Measurements from ENCODE around the gene LHPP.

The LHPP gene

DNA sequence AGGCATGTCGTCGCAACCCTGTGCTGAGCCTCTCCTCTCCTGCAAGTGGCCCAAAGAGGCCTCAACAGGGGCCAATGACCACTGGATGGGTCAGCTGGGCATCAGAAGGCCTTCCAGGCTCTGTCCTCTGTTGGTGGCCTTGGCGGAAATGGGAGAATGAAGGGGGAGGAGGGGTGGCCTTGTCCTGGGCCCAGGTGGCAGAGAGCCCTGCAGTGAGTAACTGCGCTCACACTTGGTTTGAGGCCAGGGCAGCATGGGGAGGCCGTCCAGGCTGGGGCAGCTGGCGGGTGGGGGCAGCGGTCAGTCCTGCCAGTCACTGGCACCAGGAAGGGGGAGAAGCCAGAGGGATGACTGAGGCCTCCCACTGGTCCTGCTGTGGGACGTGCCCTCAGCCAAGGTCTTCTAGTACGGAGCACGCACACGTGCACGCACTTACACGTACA is 59.8 kb downstream of the LHPP start:
- peak overlapping the region in 4 of 11 experiments; percentile 15 to 48 (median 42); a peak in 6 of 22 replicates for H3K4me2 ChIP-seq

DNA sequence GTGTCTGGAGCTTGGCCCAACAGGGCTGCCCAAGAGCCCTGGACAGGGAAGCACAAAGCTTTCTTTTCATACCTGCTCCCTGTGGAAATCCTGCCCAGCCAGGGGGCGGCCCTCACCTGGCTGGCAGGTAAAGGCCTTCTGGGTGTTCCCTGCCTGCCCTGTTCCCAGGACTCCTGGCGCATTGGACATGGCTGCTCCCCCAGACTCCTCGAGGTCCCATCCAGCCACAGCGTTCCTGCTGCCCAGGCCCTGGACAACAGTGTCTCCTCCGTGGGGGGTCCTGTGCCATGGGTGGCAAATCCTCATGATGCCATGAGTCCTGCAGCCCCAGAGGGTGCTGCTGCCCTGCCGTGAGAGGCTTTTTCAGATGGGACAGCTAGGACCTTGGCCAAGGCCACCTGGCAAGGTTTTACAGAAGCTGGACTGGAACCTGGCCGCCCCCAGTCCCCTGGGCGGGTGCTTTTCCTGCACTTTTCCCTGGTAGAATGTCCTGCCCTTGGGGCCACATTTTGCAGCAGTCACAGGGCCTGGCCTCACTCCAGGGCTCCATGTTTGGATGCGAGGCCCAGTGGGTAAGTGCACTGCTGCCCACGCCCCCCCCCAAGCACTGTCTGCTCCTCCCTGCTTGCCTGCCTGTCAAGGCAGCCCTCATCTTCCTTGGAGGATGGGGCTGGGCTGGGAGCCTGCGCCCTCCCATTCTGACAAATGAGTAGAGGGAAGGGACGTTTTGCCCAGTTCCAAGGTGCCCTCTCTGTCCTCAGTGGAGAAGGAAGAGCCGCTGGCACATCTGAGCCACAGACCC is 60.7 kb downstream of the LHPP start:
- H3K27ac ChIP-seq = peak overlapping the region in 6 of 11 experiments; percentile 11 to 58 (median 52); a peak in 6 of 22 replicates
- peak overlapping the region in 5 of 11 experiments; percentile 37 to 53 (median 50); a peak in 3 of 22 replicates for H3K9ac ChIP-seq
- no peak overlapping the region for H3K4me3 ChIP-seq
- H3K4me2 ChIP-seq = peak overlapping the region; percentile 71 to 96 (median 85)
- 0 out of 22 replicates have a peak, but pooled peaks cover 0 to 4% (median 0%) of the 10 kb centered on the region in 11 experiments for H3K27me3 ChIP-seq
- H3K4me1 ChIP-seq = peaks cover 33 to 61% (median 48%) of the 10 kb centered on the region in 10 experiments
- peaks cover 0 to 5% (median 0%) of the 10 kb centered on the region in 11 experiments; a peak in 3 of 22 replicates for H4K20me1 ChIP-seq
- TF ChIP-seq Cebpa-rat (IDR thresholded peaks at IDR 0.05) = no peak
- H3K36me3 ChIP-seq = no peaks in the 10 kb centered on the region
- no peaks in the 10 kb centered on the region for H3K9me3 ChIP-seq (replicated peaks in 1 of 11)

More for the DNA sequence above, 59.8 kb downstream of the LHPP start:
- H3K27me3 ChIP-seq = no peaks in the 10 kb centered on the region
- H3K4me1 ChIP-seq = peaks cover 24 to 54% (median 42%) of the 10 kb centered on the region in 10 experiments
- no peaks in the 10 kb centered on the region for H3K9me3 ChIP-seq (replicated peaks in 1 of 11)
- TF ChIP-seq Cebpa-rat (IDR thresholded peaks at IDR 0.05) = no peak
- no peaks in the 10 kb centered on the region; a peak in 1 of 22 replicates for H4K20me1 ChIP-seq
- peak overlapping the region in 4 of 11 experiments; percentile 3 to 21 (median 10); a peak in 3 of 22 replicates for H3K9ac ChIP-seq
- H3K4me3 ChIP-seq = no peak overlapping the region
- no peaks in the 10 kb centered on the region for H3K36me3 ChIP-seq
- H3K27ac ChIP-seq = 0 out of 22 replicates have a peak overlapping the region, but pooled peaks of 1 of the 11 experiments have one; percentile 26

DNA sequence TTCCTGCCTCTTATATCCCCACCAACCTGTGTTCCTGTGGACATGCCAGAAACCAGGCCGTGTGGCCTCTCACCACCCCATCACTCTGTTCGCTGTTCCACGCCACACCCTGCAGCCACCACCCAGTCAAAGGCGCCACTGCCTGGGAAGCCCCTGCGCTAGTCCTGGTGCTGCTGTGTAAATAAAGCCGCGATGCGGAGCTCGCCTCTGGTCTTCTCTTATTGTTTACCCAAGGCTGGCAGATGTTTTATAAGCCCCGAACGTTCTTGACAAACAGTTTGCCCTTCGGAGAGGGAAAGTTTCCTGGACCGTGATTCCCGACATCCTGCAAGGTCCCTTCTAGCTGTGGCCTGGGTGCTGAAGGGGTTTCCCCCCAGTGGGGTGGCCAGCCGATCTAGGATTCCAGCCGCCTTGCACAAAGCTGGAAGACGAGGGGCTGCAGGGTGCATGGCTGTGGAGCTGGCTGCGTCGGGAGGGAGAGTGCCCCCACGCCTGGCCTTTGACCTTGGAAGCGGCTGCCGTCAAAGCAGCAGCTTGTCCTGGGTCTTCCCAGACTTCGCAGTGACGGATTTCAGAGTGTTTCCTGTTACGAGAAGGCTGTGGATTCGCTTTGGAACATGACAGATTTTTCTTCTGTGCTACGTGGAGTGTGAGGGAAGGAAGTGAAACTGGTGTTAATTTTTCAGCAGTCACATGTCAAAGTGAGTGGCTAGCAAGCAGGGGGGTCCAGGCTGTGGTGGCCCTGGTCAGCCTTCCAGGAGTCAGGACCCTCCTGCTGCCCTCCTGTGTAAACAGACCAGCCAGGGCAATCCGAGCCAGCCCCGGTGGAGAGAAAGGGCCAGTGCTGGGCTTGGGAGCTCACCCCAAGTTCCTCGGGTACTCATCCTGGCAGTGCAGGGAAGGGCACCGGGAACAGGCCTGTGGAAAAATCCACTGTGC is 61.6 kb downstream of the LHPP start:
- H3K9ac ChIP-seq = peak overlapping the region in 9 of 11 experiments; percentile 10 to 55 (median 48); a peak in 14 of 22 replicates

DNA sequence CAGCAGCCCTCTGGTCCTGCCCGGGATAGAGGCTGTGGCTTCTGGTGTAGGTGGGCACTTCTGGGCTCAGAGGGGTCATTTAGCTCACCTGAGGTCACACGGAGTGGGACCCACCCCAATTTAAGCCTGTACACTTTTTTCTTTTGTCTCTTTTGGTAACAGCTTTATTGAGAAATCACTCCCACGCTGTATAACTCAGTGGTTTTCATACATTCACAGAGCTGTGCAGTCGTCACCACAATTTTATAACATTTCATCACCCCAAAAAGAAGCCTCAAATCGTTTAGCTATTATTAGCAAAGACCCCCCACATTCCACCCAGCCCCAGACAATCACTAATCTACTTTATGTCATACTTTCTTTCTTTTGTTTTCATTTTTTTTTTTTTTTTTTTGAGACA is 62.3 kb downstream of the LHPP start:
- peak overlapping the region; percentile 71 to 96 (median 85) for H3K4me2 ChIP-seq
- H3K27me3 ChIP-seq = 0 out of 22 replicates have a peak, but pooled peaks cover 0 to 4% (median 0%) of the 10 kb centered on the region in 11 experiments
- H3K9me3 ChIP-seq (replicated peaks in 1 of 11) = no peaks in the 10 kb centered on the region
- no peaks in the 10 kb centered on the region for H3K36me3 ChIP-seq
- H3K9ac ChIP-seq = peak overlapping the region in 9 of 11 experiments; percentile 10 to 55 (median 48); a peak in 9 of 22 replicates
- no peak for TF ChIP-seq Cebpa-rat (IDR thresholded peaks at IDR 0.05)
- H4K20me1 ChIP-seq = peaks cover 0 to 5% (median 0%) of the 10 kb centered on the region in 11 experiments; a peak in 3 of 22 replicates
- H3K27ac ChIP-seq = peak overlapping the region; percentile 0 to 60 (median 50); a peak in 17 of 22 replicates
- no peak overlapping the region for H3K4me3 ChIP-seq
- peaks cover 34 to 61% (median 50%) of the 10 kb centered on the region in 10 experiments for H3K4me1 ChIP-seq

More for the DNA sequence above, 61.6 kb downstream of the LHPP start:
- TF ChIP-seq Cebpa-rat (IDR thresholded peaks at IDR 0.05) = no peak
- Histone ChIP-seq H3K36me3 (no peaks in the 10 kb centered on the region), H3K9me3 (replicated peaks in 1 of 11) (no peaks in the 10 kb centered on the region), H3K4me3 (peak overlapping the region in 4 of 10 experiments; percentile 5 to 42 (median 20); a peak in 2 of 20 replicates), H4K20me1 (peaks cover 0 to 5% (median 0%) of the 10 kb centered on the region in 11 experiments; a peak in 3 of 22 replicates), H3K4me2 (peak overlapping the region; percentile 71 to 96 (median 85)), H3K4me1 (peaks cover 34 to 61% (median 50%) of the 10 kb centered on the region in 10 experiments), H3K27me3 (0 out of 22 replicates have a peak, but pooled peaks cover 0 to 4% (median 0%) of the 10 kb centered on the region in 11 experiments), H3K27ac (peak overlapping the region; percentile 11 to 60 (median 50); a peak in 20 of 22 replicates)

DNA sequence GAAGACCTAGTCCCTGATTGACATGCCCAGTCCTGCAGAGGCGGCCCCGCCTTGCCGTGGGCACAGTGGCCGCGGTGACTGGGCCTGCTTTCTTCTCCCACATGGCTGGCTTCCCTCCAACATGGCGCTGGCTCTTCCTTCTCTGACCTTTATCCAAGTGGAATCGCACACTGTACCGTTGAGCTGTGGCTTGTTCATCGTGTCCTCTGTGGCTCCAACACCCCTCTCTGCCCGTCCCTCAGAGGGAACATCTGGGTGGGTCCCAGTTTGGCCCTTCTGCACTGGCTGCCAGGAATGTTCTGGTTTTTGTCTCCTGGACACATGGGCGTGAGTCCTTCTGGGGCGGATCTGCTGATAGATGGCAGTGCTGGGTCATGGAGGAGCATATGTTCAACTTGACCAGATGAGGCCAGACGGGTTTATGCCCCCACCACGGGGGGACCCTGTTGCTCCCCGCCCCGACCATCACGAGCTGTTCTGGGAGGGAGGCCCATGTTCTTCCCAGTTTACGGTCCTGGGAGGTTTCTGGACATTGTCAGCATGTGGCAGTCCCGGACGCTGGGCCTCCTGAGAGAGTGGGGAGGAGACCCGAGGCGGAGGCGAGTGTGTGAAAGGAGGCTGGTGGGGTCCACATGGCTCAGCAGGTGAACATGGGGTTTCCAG is 63.5 kb downstream of the LHPP start:
- Histone ChIP-seq H3K4me1 (peaks cover 45 to 71% (median 58%) of the 10 kb centered on the region in 10 experiments), H3K4me2 (peak overlapping the region in 4 of 11 experiments; percentile 42 to 92 (median 80); a peak in 8 of 22 replicates), H3K4me3 (no peak overlapping the region), H3K36me3 (no peaks in the 10 kb centered on the region), H3K27ac (no peak overlapping the region), H3K9ac (no peak overlapping the region; a peak in 1 of 22 replicates), H4K20me1 (peaks cover 0 to 5% (median 0%) of the 10 kb centered on the region in 11 experiments; a peak in 3 of 22 replicates), H3K9me3 (replicated peaks in 1 of 11) (no peaks in the 10 kb centered on the region), H3K27me3 (0 out of 22 replicates have a peak, but pooled peaks cover 0 to 4% (median 0%) of the 10 kb centered on the region in 11 experiments)
- no peak for TF ChIP-seq Cebpa-rat (IDR thresholded peaks at IDR 0.05)

DNA sequence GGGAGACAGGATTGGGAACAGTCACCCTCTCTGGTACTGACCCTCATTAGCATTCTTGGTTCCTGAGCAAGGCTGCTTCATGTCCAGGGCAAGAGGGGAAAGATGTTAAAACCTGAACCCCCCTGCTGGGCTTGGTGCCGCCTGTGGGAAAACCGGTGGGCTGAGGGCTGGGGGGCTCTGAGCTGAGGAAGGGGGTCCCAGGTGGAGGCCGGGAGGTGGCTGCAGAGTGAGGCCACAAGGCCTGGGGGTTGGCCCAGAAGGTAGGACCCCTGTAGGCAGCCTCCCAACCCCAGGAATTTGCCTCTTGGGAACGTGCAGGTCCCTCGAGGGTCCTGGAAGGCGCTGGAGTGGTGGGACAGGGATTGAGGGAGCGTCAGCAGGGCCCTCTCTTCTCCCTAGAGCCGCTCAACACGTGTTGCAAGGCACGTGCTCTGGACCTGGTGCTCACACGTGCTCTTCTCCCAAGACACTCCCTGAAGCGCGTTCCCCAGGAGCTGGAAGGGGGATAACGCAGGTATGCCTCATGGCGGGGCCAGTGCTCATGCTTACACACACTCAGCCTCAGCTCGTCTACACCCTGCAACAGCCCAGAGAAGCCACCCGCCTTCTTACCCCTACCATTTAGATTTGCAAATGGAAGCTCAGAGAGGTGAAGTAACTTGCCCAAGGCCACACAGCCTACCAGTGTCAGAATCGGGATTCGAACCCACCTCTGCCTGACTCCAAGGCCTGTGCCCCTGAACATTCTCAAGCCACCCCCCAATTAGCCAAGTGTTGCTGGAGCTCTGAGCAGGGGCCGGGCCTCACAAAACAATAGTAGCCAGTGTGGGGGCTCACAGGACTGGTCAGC is 64.4 kb downstream of the LHPP start:
- no peak overlapping the region for H3K4me3 ChIP-seq
- H3K27ac ChIP-seq = no peak overlapping the region
- H3K27me3 ChIP-seq = 0 out of 22 replicates have a peak, but pooled peaks cover 0 to 4% (median 0%) of the 10 kb centered on the region in 11 experiments
- H4K20me1 ChIP-seq = peaks cover 0 to 5% (median 0%) of the 10 kb centered on the region in 11 experiments; a peak in 3 of 22 replicates
- no peak overlapping the region; a peak in 1 of 22 replicates for H3K9ac ChIP-seq
- H3K36me3 ChIP-seq = no peaks in the 10 kb centered on the region
- peaks cover 41 to 70% (median 62%) of the 10 kb centered on the region in 10 experiments for H3K4me1 ChIP-seq
- TF ChIP-seq Cebpa-rat (IDR thresholded peaks at IDR 0.05) = no peak
- H3K9me3 ChIP-seq (replicated peaks in 1 of 11) = no peaks in the 10 kb centered on the region
- H3K4me2 ChIP-seq = peak overlapping the region in 2 of 11 experiments; percentile 62 to 71; a peak in 3 of 22 replicates

Data from BLaER1 treated with 17β-estradiol and CSF1 and Interleukin-3, amounts not matched to agents 10 nM and 100 nM (cell line).